Caki2 (cell line): ENCODE measurements around the gene ZNG1A. TPM values are rescaled to one million over a fixed set of nuclear protein-coding genes. Genes with fewer than 3 reads are reported as not detected.
A peak's percentile ranks its signal among the peaks of the same experiment; 100 is the strongest.
"Not testable (repeated sequence)": the region's sequence is repeated elsewhere in the genome, so short reads cannot be mapped to it uniquely, and the experiment has no call there.

Experiments
- DNase-seq: peaks from one replicate; pipeline ENCODE4 v3.0.0-alpha.2; 2015; ENCODE audit warnings: low read depth
- in situ Hi-C: cut with HindIII; loops from 2 replicates; pipeline ENCODE4 v1.10.0; 2016; ENCODE audit warnings: low sequenced_read_pairs, low pct_unique_long_range_greater_than_20kb, mixed read lengths
- total RNA-seq: library from RNA; depleted of rRNA; stranded (reverse); fragments of >200 nt; shearing (Covaris generic); gene quantifications from 2 replicates; pipeline ENCODE4 v1.2.3, GENCODE V29; 2014; ENCODE audit warnings: low replicate concordance

ZNG1A gene
- total RNA-seq, 1 experiment from 2014 or later = 13.7 TPM

DNA sequence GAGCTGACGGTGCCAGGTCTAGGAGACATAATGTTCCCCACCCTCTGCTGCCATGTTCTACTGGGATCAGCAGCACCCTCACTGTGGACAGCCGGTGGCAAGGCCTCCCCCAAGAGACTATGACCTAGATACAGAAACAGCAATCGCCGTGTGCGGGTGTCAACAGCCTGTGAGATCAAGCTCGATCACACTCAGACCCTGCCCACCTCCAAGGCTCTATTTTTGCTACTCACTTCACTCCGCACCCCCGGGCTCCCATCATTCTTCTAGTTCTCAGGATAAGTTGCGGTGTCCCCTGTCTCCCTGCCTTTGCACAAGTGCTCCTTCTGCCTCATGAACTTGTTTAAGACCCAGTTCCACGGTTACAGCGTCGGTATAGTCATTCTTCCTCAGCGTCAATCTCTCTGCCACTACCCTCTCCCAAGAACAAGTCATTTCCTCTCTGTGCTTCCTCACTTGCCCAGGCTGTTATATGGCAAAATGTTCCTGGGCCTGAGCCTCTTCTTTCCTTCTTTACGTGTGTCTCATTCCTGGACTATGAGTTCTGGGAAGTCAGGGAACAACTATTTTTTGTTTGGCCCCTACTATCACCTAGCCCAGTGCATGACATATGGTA lies 30.4 kb upstream of the ZNG1A start:
- in situ Hi-C loops = no loop called here

DNA sequence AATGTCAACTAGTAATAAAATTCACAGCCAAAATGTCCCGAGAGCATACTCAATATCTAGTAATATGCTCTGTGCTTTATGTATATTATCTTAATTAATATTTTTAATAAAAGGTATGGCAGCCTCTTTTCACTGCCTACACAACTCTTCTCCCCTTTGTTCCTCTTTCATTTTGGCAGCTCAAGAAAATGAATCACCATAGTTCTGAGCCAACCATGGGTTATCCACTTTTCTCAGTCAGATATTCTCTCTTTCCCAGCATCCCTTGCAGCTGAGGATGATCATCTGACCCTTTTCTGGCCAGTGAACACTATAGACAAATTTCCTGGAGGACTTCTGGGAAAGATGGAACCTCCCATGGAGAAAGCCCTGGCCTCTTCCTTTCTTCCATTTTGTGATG lies 27.6 kb upstream of the ZNG1A start:
- in situ Hi-C loops = no loop called here
- DNase-seq = no peak

More for the DNA sequence above, 30.4 kb upstream of the ZNG1A start:
- no peak for DNase-seq

DNA sequence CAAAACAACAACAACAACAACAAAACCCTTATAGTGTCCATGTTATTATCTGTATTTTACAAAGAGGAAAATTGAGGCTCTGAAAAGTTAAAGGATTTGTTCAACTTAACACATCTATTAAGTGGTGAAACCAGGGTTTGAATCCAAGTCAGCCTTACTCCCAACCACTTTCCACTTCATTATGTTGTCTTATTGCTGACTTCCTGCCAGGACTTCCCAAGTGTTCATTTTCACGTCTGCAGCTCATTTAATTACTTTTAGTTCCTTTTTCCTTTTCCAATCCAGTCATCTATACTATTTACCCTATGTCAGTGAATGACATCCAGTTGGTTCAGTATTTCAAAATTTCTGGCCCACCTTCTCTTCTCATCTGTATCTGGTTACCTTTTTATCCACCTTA lies 20.7 kb upstream of the ZNG1A start:
- in situ Hi-C loops, DNase-seq: not testable (repeated sequence)

DNA sequence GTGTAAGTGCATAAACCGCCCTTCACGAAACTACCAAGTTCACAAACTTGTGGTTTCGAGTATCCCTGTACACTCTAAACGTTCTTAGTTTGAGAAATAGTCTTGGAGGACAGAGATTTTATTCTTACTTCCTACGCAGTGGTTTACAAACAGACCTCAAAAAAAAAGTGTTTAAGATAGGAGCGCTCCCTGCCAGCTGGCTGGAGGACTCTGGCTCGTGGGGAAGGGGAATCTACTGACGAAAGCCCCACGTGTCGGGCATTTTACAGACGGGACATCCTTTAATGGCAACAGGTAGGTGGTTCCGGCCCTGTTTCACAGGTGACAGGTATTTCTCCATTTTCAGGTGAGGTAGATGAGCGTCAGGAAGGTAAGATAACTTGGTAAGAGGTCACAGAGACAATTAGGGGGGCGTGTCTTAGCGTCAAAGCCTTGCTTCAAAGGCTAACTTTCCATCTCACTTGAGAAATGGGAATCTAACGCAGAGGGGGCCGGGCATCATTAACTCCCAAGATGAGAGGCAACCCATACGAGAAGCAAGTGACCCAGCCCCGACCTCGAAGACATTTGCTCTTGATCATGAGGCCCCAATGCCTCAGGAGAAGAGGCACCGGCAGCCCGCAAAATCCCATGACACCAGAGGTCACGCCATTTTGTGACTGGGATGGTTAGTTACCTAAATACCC lies 573 bp downstream of the ZNG1A start:
- in situ Hi-C loops, DNase-seq: not testable (repeated sequence)

- in situ Hi-C loops, DNase-seq: not testable (repeated sequence)
These were observed 9.1 kb downstream of the ZNG1A start for GRCh38 chr9:169757-170156.

DNA sequence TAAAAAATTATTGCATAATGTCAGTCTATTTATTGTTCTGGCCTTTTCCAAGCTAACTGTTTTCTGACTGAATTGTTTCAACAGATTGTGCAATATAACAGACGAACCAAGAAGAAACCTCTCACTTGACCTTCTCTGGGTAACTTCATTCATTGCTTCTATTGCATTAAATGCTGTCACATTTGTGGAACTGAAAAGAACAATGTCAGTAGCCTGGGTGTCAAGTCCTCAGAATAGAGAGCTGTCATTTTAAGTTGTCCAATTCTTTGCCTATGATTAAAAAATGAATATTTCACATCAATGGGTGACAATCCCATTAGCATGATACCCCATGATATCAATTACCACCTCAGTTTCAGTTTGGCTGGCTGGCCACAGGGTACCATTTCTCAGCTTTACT lies 19.0 kb downstream of the ZNG1A start:
- in situ Hi-C loops, DNase-seq: not testable (repeated sequence)

GRCh38 chr9:151173-151572 lies 27.7 kb downstream of the ZNG1A start:
- DNase-seq, in situ Hi-C loops: not testable (repeated sequence)

DNA sequence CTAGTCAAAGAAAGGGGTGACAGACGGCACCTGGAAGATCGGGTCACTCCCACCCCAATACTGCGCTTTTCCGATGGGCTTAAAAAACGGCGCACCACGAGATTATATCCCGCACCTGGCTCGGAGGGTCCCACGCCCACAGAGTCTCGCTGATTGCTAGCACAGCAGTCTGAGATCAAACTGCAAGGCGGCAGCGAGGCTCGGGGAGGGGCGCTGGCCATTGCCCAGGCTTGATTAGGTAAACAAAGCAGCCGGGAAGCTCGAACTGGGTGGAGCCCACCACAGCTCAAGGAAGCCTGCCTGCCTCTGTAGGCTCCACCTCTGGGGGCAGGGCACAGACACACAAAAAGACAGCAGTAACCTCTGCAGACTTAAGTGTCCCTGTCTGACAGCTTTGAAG lies 39.0 kb downstream of the ZNG1A start:
- DNase-seq, in situ Hi-C loops: not testable (repeated sequence)

- DNase-seq, in situ Hi-C loops: not testable (repeated sequence)
These were observed 60.8 kb downstream of the ZNG1A start, which contains the start of gene FOXD4 for GRCh38 chr9:117995-118467. TSS of gene FOXD4 (minus strand) at chr9:118417. CDS start at chr9:118119, 298 bp downstream.

- DNase-seq, in situ Hi-C loops: not testable (repeated sequence)
These were observed 61.5 kb downstream of the ZNG1A start for GRCh38 chr9:117144-117994.

- DNase-seq, in situ Hi-C loops: not testable (repeated sequence)
These were observed 62.4 kb downstream of the ZNG1A start for GRCh38 chr9:116239-117077.

DNA sequence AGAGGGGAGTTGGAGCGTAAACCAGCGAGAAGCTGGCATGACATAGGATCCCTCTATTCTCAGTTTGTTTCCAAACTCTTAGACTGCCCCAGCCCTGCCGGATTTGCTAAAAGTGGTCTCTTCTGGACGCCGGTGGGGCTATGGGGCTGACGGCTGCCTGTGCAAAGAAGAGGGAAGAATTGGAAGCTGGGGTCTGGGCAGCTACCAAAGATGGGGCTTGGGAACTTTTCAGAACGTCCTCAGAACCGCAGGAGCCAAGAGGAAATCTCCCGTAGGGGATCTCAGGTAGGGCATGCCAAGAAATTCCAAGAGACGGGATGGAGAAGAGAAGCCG lies 63.8 kb downstream of the ZNG1A start:
- DNase-seq, in situ Hi-C loops: not testable (repeated sequence)

DNA sequence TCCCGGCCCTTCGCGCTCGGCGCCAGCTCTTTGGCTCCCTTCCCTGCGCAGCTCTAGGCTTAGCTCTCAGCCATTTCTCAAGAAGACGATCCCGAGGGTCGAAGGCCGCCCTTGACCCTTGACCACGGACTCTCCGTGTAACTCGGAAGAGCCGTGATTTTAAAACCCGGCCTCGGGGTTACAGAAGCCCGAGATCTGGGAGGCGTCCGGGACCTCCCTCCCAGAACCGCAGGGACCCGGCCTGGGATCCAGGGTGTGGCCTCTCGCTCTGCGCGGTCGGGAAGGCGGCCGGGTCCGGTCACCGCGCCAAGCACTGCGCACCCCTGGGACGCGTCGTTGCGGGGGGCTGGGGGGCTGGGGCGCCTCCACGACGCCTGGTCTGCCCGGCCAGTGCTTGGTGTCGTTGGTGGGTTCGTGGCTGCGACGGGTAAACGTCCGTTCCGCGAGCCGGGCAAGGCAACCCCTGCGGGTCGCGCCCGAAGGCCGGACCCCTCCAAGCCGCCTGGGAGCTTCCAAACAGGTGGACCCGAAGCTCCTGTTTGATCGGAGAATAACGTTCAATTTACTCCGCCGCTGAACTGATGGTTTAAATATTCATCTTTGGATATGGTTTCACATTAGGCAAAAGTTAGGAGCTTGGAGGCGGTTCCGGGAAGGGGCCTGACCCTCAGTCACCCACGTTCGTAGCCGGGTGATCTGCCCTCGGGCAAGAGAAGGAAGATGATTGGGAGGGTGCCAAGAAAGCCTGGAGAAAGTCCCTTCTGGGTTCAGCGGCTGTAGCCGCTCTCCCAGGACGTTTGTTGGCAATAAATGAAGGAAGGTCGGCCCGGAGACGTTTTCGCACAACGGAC lies 64.4 kb downstream of the ZNG1A start:
- peak; percentile 7 for DNase-seq
- in situ Hi-C loops = not testable (repeated sequence)

- DNase-seq, in situ Hi-C loops: not testable (repeated sequence)
These were observed 65.2 kb downstream of the ZNG1A start for GRCh38 chr9:113468-114266.

DNA sequence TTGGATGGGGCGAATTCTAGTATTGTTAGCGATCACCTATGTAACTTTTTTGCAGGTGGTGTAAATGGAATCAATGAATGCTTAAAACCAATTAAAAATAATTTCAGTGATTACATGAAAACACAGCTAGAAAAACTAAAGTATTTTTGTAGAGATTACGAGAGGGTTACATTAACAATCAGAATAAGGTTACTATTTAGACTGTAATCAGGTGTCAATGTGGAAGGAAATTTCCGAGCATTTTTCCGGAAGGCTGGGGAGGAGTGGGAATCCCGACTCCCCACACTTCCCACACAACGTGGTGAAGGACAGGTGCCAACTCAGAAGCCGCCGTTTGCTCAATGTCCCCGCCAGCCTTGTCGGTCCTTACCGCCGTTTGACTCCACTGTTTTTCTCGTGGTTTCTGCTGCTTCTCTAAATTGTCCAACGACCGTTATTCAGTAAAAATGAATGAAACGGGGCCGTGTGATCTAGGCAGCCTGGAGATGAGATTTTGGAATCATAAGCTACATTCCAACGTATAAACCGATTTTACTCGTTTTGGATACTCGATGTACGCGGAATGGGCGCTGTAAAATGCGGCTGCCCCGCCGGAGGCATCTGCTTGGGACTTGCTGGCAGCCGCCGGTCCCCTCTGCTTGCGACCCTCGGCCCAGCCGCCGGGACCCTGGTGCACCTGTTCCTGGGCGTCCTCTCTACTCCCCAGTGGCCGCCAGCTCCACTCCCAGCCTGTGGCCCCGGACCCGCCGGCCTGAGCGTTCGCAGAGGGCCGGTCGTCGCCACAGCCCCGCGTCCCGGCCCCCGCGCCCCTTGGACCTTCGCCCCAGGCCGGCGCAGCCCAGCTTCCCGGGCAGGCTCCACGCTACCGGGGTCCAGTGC lies 66.0 kb downstream of the ZNG1A start:
- in situ Hi-C loops, DNase-seq: not testable (repeated sequence)
